K562 (cell line): ENCODE results near the gene AGPAT4. TPM values are rescaled to one million over a fixed set of nuclear protein-coding genes. Genes with fewer than 3 reads are reported as not detected.

Experiments
- BCOR ChIP-seq: fragments of 450-650 bp; IDR thresholded peaks from 2 replicates; pipeline ENCODE4 v1.6.1; 2016
- CBX3 ChIP-seq, 2 experiments: IDR thresholded peaks; 1 replicate in 1 of 2; 2 replicates in 1 of 2; pipeline ENCODE4 v1.6.1; 2012; ENCODE audit warnings: inconsistent platforms in 2 of 2, low read length in 2 of 2, borderline replicate concordance in 1 of 2, control low read depth in 1 of 2
- HLTF ChIP-seq: fragments of 450-650 bp; IDR thresholded peaks from 2 replicates; pipeline ENCODE4 v1.6.1; 2016
- KDM1A ChIP-seq, 2 experiments: fragments of 450-650 bp; IDR thresholded peaks; 2 replicates each; pipeline ENCODE4 v1.6.1; 2016; ENCODE audit warnings: mild to moderate bottlenecking in 2 of 2
- NBN ChIP-seq: fragments of 450-650 bp; IDR thresholded peaks from 2 replicates; pipeline ENCODE4 v1.6.1; 2016; ENCODE audit warnings: low read depth, mild to moderate bottlenecking
- PHF20 ChIP-seq: fragments of 450-650 bp; IDR thresholded peaks from 2 replicates; pipeline ENCODE4 v1.6.1; 2018; ENCODE audit not compliant: partially characterized antibody
- RCOR1 ChIP-seq, 2 experiments: IDR thresholded peaks; 2 replicates each; pipeline ENCODE4 v1.6.1; 2012; ENCODE audit warnings: low read depth in 2 of 2, low read length in 2 of 2, borderline replicate concordance in 1 of 2, improper control_type of control experiment in 1 of 2
- SMARCA5 ChIP-seq: fragments of 450-650 bp; IDR thresholded peaks from 2 replicates; pipeline ENCODE4 v1.6.1; 2016
- TCF15 ChIP-seq: fragments of 250-450 bp; sonication (Bioruptor Pico); IDR thresholded peaks from 2 replicates; pipeline ENCODE4 v1.8.0; 2022; ENCODE audit warnings: moderate library complexity, mild to moderate bottlenecking, inconsistent platforms
- THAP12 ChIP-seq: fragments of 250-450 bp; sonication (Bioruptor Pico); IDR thresholded peaks from 2 replicates; pipeline ENCODE4 v1.9.0; 2021; ENCODE audit warnings: mild to moderate bottlenecking, inconsistent platforms
- THRAP3 ChIP-seq: fragments of 450-650 bp; IDR thresholded peaks from 2 replicates; pipeline ENCODE4 v1.6.1; 2016; ENCODE audit warnings: mild to moderate bottlenecking, inconsistent platforms, borderline replicate concordance
- ZBTB9 ChIP-seq: fragments of 450-650 bp; formaldehyde crosslinking; IDR thresholded peaks from 2 replicates; pipeline ENCODE4 v1.4.0; 2020; ENCODE audit warnings: mild to moderate bottlenecking, moderate library complexity
- ZNF407 ChIP-seq: fragments of 450-650 bp; IDR thresholded peaks from 2 replicates; pipeline ENCODE4 v1.6.1; 2016; ENCODE audit warnings: low read depth
- polyA plus RNA-seq, 8 experiments: library from polyadenylated mRNA; depleted of rRNA in 4 of 8; stranded (reverse) in 5 of 8; unstranded in 3 of 8; fragments of >200 nt; fragmentation: Nextera tagmentation in 2 of 8; fragmentation: Illumina TruSeq in 1 of 8; extraction: Ambion mirVana in 2 of 8; extraction: Trizol in 1 of 8; gene quantifications; 2 replicates each; pipeline versions ENCODE4 v1.2.1 to v1.2.3, GENCODE V29; 2011 to 2014; ENCODE audit warnings: inconsistent platforms in 1 of 8, missing spikeins in 1 of 8
- total RNA-seq, 7 experiments: library from RNA; depleted of rRNA in 6 of 7; stranded (reverse); fragments of >200 nt in 6 of 7; fragmentation: Illumina TruSeq in 2 of 7; extraction: Trizol in 2 of 7; gene quantifications; 2 replicates each; pipeline versions ENCODE4 v1.2.1 to v1.2.3, GENCODE V29; 2011 to 2021; ENCODE audit warnings: low replicate concordance in 1 of 7

Gene AGPAT4
- total and polyA plus RNA-seq, 9 of the 15 experiments (the other 6 are each of a cell fraction or from before 2014, with no cell fraction given): 2.2 to 15.0 (median 5.7) TPM

- TF ChIP-seq NBN (no peak), THAP12 (CRISPR knock-in tag) (no peak), KDM1A (IDR thresholded peaks at IDR 0.05) (peak; percentile 92 to 97), SMARCA5 (peak; percentile 87), THRAP3 (0 out of 2 replicates have a peak, but pooled peaks have one; percentile 62), TCF15 (CRISPR knock-in tag) (no peak), CBX3 (IDR thresholded peaks at IDR 0.05; ENCODE audit: borderline replicate concordance in 1 of 2, low read length in 2 of 2) (peak in 1 of 2 experiments; percentile 95; a peak in 2 of 3 replicates), PHF20 (peak; percentile 68), RCOR1 (IDR thresholded peaks at IDR 0.05; ENCODE audit: borderline replicate concordance in 1 of 2, low read depth in 2 of 2, low read length in 2 of 2) (peak; percentile 78 to 91), ZNF407 (no peak), HLTF (no peak), ZBTB9 (CRISPR knock-in tag) (0 out of 2 replicates have a peak, but pooled peaks have one; percentile 36), BCOR (peak; percentile 99)
These were observed 19.8 kb downstream of the AGPAT4 start (continued) for GRCh38 chr6:161254126-161254463.
